Measurements from ENCODE around the gene ERGIC1.
A peak's percentile ranks its signal among the peaks of the same experiment; 100 is the strongest.
"Not testable (repeated sequence)": the region's sequence is repeated elsewhere in the genome, so short reads cannot be mapped to it uniquely, and the experiment has no call there.

Gene ERGIC1

GRCh38 chr5:172833686-172834414, at the start of gene ERGIC1:
Gene ERGIC1 (plus strand): TSS chr5:172834251. CDS start chr5:172834414, 163 bp downstream.
- no peak for TF ChIP-seq CTCF (IDR thresholded peaks at IDR 0.05; ENCODE audit: low read length, missing control alignments)
- H3K4me3 ChIP-seq (replicated peaks; ENCODE audit: low read depth, low read length), result peak within 1 kb of the TSS; percentile 91
- DNase-seq (ENCODE audit: low read depth), result peak; percentile 87

GRCh38 chr5:172785429-172786088, 48.5 kb upstream of the ERGIC1 start:
- no peak for DNase-seq (ENCODE audit: low read depth)
- no peak overlapping the region for H3K4me3 ChIP-seq (replicated peaks; ENCODE audit: low read depth, low read length)
- TF ChIP-seq CTCF (IDR thresholded peaks at IDR 0.05; ENCODE audit: low read length, missing control alignments), result no peak

- no peak for DNase-seq (ENCODE audit: low read depth)
- no peak overlapping the region for H3K4me3 ChIP-seq (replicated peaks; ENCODE audit: low read depth, low read length)
- TF ChIP-seq CTCF (IDR thresholded peaks at IDR 0.05; ENCODE audit: low read length, missing control alignments), result no peak
Measured at GRCh38 chr5:172786736-172787462, 47.2 kb upstream of the ERGIC1 start.

- not testable (repeated sequence) for DNase-seq (ENCODE audit: low read depth); H3K4me3 ChIP-seq (replicated peaks; ENCODE audit: low read depth, low read length)
Measured at GRCh38 chr5:172787538-172787937, 46.5 kb upstream of the ERGIC1 start.

GRCh38 chr5:172788771-172789686, 45.0 kb upstream of the ERGIC1 start:
- no peak overlapping the region for H3K4me3 ChIP-seq (replicated peaks; ENCODE audit: low read depth, low read length)
- no peak for TF ChIP-seq CTCF (IDR thresholded peaks at IDR 0.05; ENCODE audit: low read length, missing control alignments)
- DNase-seq (ENCODE audit: low read depth), result no peak

- DNase-seq (ENCODE audit: low read depth), result peak; percentile 52
- no peak for TF ChIP-seq CTCF (IDR thresholded peaks at IDR 0.05; ENCODE audit: low read length, missing control alignments)
- no peak overlapping the region for H3K4me3 ChIP-seq (replicated peaks; ENCODE audit: low read depth, low read length)
Measured at GRCh38 chr5:172789687-172790495, 44.2 kb upstream of the ERGIC1 start.

Data from fibroblast of pulmonary artery (primary cell).